Limb (tissue), 2 donors: ENCODE results near the gene ATAD3C.
"Not testable (repeated sequence)": the region's sequence is repeated elsewhere in the genome, so short reads cannot be mapped to it uniquely, and the experiment has no call there.

Experiments used
- DNase-seq, 2 donors: peaks; one replicate each; pipeline ENCODE4 v3.0.0-alpha.2; 2016; ENCODE audit errors: extremely low spot score in 2 of 2

The ATAD3C gene

DNA sequence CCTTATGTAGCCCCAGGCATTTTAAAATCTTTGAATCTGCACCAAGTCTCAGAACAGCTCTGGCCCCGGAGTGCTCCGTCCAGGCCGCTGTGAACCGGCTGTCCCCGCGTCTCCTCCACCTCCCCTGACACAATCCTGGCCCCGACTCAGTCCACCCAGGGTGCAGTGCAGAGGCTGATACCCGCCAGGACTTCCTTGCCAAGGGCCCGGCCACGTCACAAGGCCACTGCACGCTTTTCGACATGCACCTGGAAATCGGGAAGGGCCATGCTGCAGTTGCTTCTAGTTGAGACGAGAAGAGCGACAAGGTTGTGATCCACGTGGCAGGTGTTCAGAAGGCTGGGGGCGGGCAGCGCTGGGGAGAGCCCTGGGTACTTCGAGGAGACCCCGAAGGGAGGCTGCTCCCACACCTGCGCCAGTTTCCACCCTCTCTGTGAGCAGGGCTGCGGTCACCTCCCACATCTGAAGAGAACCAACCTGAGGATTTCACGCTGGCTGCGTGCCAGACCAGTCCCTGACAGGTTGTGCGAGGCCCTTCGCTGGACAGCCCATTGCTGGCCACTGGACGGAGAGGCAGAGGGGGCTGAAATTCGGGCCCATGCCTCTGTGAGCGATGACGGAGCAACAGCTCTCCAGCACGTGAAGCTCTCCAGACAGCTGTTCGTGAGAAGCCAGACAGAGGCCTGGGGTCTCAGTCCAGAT is 7.3 kb upstream of the ATAD3C start:
- DNase-seq, result no peak

DNA sequence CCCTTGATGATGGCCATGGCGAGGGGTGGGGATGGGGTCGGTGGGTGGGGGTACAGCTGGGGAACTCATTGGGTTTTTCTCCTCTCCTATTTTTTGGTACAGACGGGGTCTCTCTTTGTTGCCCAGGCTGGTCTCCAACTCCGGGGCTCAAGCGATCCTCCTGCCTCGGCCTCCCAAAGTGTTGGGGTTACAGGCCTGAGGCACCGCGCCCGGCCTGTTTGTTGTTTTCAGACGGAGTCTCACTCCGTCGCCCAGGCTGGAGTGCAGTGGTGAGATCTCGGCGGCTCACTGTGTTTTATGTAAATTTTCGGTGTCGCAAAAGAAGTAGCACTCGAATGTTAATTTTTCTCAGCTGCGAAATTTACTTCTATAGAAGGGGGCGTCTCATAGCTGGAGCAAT is 2.9 kb upstream of the ATAD3C start:
- not testable (repeated sequence) for DNase-seq

DNA sequence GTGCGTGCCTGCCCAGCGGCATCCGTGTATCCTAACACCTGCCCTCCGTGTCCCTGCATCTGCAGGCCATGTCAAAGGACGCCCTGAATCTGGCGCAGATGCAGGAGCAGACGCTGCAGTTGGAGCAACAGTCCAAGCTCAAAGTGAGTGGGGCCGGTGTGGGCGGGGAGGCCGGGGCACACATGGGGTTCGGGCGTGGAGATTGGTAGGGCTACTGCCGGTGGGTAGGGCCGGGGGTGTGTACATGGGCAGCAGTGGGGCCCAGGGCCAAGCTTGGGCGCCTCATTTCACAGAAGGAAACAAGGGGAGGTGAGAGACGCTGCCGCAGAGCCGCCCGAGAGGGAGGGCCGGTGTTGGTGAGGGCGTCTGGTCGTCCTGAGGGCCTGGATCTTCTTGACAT is 1.1 kb downstream of the ATAD3C start:
- not testable (repeated sequence) for DNase-seq

DNA sequence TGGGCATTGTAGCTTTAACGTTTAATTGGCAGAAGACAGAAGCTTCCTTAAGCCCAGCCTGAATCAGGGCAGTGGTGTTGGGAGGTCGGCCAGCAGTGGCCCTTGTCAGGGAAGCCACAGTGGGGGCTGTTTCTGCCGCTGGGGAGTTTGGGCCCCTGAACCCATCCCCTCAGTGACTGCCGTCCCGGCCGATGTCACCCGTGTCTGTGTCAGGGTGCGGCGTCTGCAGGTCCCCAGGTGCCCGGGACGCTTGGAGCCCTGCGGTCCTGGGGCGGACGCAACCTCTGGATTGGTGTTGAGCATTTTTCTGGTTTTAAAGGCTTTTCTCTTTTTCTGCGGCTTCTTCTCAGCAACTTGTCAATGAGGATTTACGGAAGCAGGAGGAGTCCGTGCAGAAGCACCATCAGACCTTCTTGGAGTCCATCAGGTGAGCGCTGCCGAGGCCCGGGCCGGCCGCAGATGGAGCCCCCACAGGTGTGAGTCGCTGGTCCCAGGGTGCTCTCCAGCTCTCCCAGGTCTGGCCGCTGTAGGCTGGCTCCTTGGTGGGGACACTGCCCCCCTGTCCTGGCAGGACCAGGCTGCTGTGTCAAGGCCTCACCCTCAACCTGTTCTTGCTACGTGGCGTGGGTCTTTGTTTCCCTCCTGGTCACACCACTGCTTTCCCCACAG is 2.3 kb downstream of the ATAD3C start:
- no peak for DNase-seq

DNA sequence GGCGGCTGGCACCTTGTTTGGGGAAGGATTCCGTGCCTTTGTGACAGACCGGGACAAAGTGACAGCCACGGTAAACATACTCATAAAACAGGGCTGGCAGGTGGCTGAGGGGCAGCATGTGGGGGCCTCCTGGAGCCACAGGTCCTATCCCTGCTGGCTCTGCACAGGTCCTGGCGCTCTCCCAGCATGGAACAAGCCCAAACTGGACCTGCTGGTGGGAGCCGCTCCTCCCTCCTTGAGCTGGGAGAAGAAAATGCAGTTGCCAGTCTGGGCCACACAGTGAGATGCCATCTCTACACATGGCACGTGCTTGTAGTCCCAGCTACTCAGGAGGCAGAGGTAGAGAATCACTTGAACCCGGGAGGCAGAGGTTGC is 2.9 kb downstream of the ATAD3C start:
- DNase-seq, result not testable (repeated sequence)

DNA sequence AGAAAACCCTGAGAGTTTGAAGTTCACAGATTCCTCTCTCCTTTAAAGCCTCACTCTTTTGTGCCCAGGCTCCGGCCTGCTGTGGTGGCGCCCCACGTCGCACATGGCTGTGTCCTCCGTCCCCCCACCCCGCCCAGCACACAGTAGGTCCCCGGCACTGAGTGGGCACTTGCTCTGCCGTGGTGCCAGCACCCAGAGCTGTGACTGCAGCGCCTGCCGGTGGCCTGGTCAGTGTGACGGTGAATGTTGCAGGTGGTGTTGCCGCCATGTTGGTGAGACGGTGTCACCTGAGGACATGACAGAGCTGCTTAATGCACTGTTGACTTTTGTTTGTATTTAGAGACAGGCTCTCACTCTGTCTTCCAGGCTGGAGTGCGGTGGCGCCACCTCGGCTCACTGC is 3.4 kb downstream of the ATAD3C start:
- DNase-seq, result no peak

DNA sequence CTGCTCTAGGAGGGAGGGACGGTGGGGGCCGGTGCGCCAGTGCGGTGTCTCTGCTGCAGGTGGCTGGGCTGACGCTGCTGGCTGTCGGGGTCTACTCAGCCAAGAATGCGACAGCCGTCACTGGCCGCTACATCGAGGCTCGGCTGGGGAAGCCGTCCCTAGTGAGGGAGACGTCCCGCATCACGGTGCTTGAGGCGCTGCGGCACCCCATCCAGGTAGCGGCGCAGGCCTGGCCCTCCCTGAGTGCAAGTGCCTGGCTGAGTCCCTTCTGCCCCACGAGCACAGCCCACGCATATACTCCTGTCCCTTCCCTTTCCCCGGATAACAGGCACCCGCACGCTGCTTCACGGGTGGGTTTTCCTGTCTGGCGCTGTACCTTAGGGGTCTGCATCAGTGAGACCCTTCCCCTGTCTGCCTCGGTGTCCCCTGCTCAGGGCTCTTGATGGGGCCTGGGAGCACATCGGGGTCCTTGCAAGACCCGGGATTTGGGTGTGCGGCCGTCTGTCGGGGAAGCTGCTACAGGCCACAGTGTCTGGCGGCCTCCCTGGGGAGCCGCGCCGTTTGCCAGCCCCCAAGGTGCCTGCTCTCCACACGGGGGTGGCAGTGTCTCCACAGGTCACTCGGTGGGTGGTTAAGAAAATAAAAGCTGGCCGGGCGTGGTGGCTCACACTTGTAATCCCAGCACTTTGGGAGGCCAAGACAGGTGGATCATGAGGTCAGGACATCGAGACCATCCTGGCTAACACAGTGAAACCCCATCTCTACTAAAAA is 5.0 kb downstream of the ATAD3C start:
- not testable (repeated sequence) for DNase-seq

DNA sequence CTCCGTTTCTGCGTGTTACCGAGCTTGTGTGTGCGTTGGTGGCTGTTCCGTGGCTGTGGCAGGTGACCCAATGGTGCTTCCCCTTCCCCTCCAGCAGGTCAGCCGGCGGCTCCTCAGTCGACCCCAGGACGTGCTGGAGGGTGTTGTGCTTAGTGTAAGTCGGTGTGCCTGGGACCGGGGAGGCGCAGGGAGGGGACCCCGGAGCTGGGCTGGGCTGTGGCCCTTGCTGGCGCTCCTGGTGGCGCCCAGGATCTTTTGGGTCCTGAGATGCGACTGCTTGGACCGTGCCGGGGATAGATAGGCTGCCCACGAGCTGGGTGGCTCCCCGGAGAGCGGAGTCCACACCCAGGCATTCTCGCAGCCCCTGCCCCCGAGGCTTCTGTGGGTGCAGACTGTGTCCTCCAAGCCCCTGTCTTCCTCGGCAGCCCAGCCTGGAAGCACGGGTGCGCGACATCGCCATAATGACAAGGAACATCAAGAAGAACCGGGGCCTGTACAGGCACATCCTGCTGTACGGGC is 5.9 kb downstream of the ATAD3C start:
- no peak for DNase-seq

DNA sequence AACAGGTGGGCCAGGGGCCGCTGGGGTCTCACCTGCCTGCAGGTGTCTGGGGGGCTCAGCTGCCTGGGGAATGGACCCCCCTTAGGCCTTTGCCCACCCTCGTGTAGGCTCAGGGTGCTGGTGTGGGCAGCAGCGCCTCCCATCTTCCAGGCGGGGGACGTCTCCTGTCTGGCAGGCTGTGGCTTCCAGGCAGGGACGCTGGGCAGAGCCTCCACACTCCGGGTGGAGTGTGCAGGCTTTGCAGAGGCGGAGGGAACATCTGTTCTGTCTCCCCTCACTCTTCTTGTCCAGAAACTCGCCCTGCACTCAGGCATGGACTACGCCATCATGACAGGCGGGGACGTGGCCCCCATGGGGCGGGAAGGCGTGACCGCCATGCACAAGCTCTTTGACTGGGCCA is 6.4 kb downstream of the ATAD3C start:
- not testable (repeated sequence) for DNase-seq

DNA sequence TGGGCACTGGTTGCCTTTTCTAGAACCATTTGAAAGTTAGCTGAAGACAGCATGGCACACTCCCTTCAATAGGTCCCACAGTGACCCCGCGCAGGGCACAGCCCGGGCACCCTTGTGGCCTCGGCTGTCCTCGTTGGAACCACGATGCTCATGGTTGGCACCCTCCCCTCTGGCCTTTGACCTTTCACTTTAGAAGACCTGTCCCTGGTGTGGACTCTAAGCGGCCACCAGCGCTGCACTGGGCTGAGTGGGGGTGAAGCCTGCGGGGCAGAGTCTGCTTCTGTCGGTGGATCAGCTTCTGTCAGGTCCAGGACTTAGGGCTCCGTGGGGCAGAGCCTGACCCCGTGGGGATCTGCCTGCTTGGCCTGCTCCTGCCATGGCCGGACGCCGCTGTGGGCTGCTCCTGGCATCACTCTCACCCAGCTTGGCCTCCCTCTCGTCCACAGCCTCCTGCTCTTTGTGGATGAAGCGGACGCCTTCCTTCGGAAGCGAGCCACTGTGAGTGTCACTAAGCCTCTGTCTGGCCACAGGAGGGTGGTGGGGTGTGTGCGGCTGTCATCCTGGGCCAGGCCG is 7.3 kb downstream of the ATAD3C start:
- DNase-seq, result not testable (repeated sequence)

DNA sequence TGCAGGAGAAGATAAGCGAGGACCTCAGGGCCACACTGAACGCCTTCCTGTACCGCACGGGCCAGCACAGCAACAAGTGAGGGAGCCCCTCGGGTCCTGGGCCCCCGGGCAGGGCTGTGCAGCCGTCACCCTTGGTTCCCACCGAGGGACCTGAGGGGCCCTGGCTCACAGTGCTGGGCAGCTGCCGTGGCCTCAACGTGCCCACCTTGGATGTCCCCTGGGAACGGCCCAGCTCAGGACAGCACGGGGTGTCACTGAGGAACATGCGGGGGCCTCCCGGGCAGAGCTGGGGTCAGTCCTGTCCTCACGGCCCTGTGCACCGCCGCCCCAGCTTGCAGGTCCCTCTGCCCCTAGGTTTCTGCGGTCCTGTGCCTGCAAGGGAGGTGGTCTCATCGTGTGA is 9.7 kb downstream of the ATAD3C start:
- DNase-seq, result not testable (repeated sequence)

DNA sequence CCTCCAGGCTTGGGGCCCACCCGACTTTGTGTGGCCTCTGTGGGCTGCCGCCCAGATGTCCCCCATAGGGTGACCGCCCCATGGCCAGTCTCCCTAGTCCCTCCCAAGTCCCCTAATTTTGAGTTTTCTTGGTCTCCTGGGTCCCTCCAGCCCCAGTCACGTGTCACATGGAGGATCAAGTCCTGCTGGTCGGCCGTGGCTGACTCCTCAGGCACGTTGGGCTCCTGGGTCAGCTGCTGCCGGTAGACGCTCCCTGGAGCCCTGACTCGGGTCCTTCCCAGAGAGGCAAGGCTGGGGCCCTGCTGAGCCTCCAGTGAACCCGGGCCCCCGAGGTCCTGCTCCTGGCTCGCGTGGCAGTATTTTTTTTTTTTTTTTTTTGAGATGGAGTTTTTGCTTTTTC is 10.2 kb downstream of the ATAD3C start:
- DNase-seq, result not testable (repeated sequence)

DNA sequence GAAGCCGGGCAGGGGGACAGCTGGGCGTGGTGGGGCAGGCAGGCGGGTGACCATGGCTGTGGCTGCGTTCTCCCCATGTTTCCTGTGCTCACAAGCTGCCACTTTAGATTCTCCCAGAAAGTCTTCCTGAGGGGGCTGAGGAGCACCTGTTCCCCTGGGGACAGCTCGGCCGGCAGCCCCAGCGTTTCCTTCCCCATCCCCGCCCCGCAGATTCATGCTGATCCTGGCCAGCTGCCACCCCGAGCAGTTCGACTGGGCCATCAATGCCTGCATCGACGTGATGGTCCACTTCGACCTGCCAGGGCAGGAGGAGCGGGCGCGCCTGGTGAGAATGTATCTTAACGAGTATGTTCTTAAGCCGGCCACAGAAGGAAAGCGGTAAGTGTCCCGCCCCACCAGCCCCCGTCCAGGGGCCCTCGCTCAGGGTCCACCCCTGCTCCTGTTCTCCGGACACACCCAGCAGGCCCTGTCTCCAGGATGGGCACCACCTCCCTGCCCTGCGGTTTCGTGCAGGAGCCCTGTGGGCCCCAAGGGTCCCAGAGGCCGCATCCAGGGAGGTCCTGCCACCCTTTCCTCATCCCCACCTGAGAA is 11.1 kb downstream of the ATAD3C start:
- DNase-seq, result no peak

DNA sequence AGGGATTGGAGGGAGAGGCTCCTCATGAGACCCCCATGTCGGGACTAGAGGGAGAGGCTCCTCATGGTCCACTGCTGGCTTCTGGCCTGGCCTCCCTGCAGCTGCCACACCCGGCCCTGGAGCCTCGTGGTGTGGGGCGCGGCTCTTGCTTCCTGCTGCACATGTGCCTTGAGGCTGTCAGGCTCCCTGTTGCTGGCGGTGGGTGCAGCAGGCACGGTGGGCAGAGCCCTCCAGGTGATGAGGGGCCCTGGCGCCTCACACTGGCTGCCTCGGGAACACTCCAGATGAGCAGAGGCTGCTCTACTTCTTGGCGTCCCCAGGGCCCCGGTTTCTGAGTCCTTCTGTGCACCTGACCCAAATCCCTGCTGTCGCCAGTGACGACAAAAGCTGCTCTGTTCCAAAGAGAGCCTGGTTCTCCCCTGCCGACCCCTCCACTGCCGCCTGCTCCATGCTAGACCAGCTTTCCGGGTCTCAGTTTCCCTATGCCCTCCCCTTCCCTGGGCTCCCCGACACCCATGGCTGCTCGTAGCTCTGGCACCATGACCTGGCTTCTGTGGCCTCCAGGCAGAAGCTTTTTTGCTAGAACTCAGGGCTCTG is 12.3 kb downstream of the ATAD3C start:
- no peak for DNase-seq

DNA sequence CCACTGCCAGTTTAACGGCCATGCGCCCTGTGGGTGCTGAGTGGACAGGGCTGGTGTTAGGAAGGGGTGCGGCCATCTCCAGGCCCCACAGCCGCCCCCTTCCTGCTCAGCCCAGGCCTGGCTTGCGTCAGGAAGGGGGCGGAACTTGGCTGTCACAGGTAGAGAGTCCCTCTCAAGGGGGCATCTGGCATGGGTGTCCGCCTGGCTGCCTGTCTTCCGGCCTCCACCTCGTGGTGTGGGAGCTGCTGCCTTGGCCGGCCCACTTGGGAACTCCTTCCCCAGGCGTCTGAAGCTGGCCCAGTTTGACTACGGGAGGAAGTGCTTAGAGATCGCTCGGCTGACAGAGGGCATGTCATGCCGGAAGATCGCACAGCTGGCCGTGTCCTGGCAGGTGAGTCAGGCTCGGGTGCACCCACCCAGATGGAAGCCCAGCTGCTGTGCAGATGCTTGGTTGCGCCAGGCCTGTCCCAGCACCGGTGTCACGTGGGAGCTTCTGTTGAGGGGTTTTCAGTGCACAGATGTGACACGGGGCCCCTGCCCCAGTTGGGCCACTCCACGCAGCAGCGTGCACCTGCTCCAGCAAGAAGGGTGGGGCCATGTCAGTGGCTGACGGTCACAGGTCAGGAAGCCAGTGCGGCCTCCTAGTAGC is 13.0 kb downstream of the ATAD3C start:
- DNase-seq, result no peak

DNA sequence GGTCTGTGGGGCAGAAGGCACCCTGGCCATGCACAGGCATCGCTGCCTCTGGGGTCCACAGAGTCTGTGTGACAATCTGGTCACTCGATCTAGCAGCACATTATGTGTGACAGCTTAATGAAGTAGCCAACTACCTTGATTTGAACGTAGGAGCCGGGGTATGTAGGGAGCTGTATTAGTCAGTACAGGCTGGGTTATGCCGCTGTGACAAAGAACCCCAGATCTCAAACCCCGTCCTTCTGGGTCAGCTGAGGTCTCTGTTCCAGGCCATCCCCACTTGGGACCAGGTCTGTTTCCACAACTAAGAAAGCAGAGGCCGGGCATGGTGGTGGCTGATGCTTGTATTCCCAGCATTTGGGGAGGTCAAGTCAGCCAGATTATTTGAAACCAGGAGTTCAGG is 13.8 kb downstream of the ATAD3C start:
- DNase-seq, result no peak

DNA sequence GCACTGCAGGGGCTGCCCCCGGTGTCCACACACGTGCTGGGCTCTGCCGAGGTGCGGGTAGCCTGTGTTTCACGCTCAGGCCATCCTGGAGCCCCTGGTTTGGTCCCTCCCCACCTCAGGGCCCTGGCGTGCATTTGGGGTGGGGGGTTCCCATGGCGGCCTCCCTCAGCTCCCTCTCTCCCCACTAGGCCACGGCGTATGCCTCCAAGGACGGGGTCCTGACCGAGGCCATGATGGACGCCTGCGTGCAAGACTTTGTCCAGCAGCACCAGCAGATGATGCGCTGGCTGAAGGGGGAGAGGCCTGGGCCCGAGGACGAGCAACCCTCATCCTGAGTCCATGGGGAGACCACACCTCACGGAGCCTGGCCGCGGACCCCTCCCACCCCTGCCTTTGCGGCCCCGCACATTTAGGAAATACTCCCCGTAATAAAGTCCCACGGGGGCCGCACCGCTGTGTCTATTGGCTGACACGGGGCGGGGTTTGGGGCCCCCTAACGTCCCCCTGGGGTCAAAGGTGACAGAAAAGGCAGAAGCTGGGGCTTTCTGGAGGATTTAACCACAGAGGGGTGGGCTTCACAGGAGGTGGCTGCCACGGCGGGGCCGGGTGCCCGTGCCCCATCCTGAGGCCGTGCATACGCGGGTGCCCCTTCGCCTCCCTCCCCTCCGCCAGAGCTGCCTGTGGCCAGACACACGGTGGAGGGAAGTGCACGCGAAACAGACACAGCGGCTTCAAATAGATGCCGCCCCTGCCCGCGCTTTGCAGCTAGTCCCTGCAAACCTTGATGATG is 18.9 kb downstream of the ATAD3C start:
- DNase-seq, result not testable (repeated sequence)

DNA sequence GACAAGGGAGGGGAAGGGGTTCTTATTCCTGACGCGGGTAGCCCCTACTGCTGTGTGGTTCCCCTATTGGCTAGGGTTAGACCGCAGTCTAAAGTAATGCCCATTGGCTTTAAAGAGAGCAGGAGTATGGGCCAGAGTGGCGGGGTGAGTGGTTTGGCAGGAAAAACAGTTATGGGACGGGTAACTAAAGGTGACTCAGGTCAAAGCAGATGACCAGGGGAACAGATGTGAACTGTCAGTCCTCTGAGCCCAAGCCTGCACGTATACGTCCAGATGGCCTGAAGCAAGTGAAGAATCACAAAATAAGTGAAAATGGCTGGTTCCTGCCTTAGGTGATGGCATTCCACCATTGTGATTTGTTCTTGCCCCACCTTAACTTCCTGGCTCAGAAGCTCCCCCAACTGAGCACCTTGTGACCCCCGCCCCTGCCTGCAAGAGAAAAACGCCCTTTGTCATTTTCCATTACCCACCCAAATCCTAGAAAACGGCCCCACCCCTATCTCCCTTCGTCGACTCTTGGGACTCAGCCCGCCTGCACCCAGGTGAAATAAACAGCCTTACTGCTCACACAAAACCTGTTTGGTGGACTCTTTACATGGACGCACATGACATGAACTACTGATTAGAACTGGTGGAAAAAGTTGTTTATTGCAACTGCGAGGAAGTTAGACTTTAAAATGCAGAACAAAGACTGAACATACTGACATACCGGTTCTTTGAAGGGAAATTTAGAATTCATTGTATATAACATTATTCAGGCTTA is 21.3 kb downstream of the ATAD3C start:
- no peak for DNase-seq
